HepG2 (cell line): Measurements from ENCODE around the gene GAR1. TPM values are rescaled to one million over a fixed set of nuclear protein-coding genes. Genes with fewer than 3 reads are reported as not detected.
A peak's percentile ranks its signal among the peaks of the same experiment; 100 is the strongest.

Experiments
- ATAC-seq: fragments of 200-7000 bp; cut with Tn5 transposase; 3 replicates; pipeline ENCODE4 v1.9.1; 2020; ENCODE audit warnings: mild to moderate bottlenecking, moderate library complexity
- BruUV-seq: library from RNA; stranded (reverse); fragments of 400-500 nt; replicated peaks from 2 replicates; lab custom pipeline; 2021; lab: Mats Ljungman, UMichigan
- CTCF ChIA-PET: fragments of 300-600 bp; formaldehyde crosslinking; extraction: SDS; loops from one replicate; lab custom pipeline; 2021; ENCODE audit warnings: low total read pairs, inconsistent platforms, low intra/inter-chr PET ratio; lab: Yijun Ruan, JAX
- POLR2A ChIA-PET: fragments of 350-600 bp; sonication (Branson Sonifier 250); formaldehyde crosslinking; loops from one replicate; lab custom pipeline; 2020; ENCODE audit warnings: antibody characterized with exemption, inconsistent platforms; lab: Yijun Ruan, JAX
- DNase-seq: peaks from one replicate; pipeline ENCODE4 v3.0.0-alpha.2; 2015; ENCODE audit warnings: low spot score
- FAIRE-seq: peaks from 3 replicates; lab custom pipeline; 2011; peaks lifted over from hg19 to GRCh38; lab: Jason Lieb, UNC
- H2AFZ ChIP-seq: one replicate; pipeline ENCODE4 v1.6.1; 2011; ENCODE audit warnings: low read length, inconsistent platforms
- H3K27ac ChIP-seq: fragments of 300-600 bp; 3 replicates; pipeline ENCODE4 v1.8.0; 2011; ENCODE audit warnings: mixed run types, mild to moderate bottlenecking, mixed read lengths, low read length, inconsistent platforms; ENCODE audit not compliant: insufficient read depth; ENCODE audit errors: extremely low read length
- H3K27me3 ChIP-seq, 2 experiments: fragments of 200-600 bp in 1 of 2; 2 replicates in 1 of 2; 3 replicates in 1 of 2; pipeline versions ENCODE4 v1.6.0 to v1.8.0; 2011; ENCODE audit warnings: low read length in 2 of 2, mild to moderate bottlenecking in 2 of 2, moderate library complexity in 2 of 2, inconsistent platforms in 1 of 2; ENCODE audit not compliant: insufficient read depth in 2 of 2, control insufficient read depth in 1 of 2
- H3K36me3 ChIP-seq, 2 experiments: fragments of 200-600 bp in 1 of 2; replicated peaks in 1 of 2; 2 replicates in 1 of 2; 3 replicates in 1 of 2; pipeline versions ENCODE4 v1.5.1 to v1.8.0; 2011; ENCODE audit warnings: low read length in 2 of 2, inconsistent platforms in 1 of 2; ENCODE audit not compliant: insufficient read depth in 2 of 2, control insufficient read depth in 1 of 2
- H3K4me1 ChIP-seq: 2 replicates; pipeline ENCODE4 v1.5.1; 2012; ENCODE audit warnings: low read length, inconsistent platforms; ENCODE audit not compliant: insufficient read depth
- H3K4me2 ChIP-seq: 2 replicates; pipeline ENCODE4 v1.6.0; 2011; ENCODE audit warnings: low read depth, low read length, inconsistent platforms
- H3K4me3 ChIP-seq, 3 experiments: fragments of 200-600 bp in 1 of 3; sonication (generic), shearing (Covaris generic) in 1 of 3; replicated peaks in 1 of 3; 2 replicates each; pipeline ENCODE4 v1.5.1; 2011 to 2016; ENCODE audit warnings: low read length in 3 of 3, inconsistent platforms in 2 of 3, low read depth in 2 of 3, mild to moderate bottlenecking in 2 of 3, control low read depth in 1 of 3, mixed read lengths in 1 of 3; ENCODE audit not compliant: insufficient read depth in 1 of 3
- H3K79me2 ChIP-seq: one replicate; pipeline ENCODE4 v1.6.1; 2011; ENCODE audit warnings: low read length, inconsistent platforms; ENCODE audit not compliant: insufficient read depth
- H3K9ac ChIP-seq: 2 replicates; pipeline ENCODE4 v1.6.0; 2011; ENCODE audit warnings: mild to moderate bottlenecking, low read depth, low read length, inconsistent platforms; ENCODE audit not compliant: insufficient read depth
- H3K9me3 ChIP-seq: 2 replicates; pipeline ENCODE4 v1.5.1; 2012; ENCODE audit warnings: mild to moderate bottlenecking, low read length
- H4K20me1 ChIP-seq: 2 replicates; pipeline ENCODE4 v1.6.0; 2011; ENCODE audit warnings: inconsistent platforms, mild to moderate bottlenecking, low read length, moderate library complexity; ENCODE audit not compliant: insufficient read depth
- EP300 ChIP-seq, 3 experiments: sonication (generic) in 1 of 3; formaldehyde crosslinking in 1 of 3; IDR thresholded peaks; 2 replicates each; pipeline versions ENCODE4 v1.5.1 to v1.6.1; 2011 to 2020; ENCODE audit warnings: low read depth in 2 of 3, low read length in 2 of 3, borderline replicate concordance in 1 of 3, improper control_type of control experiment in 1 of 3, mild to moderate bottlenecking in 1 of 3, missing genetic modification reagents in 1 of 3, moderate library complexity in 1 of 3
- SMC3 ChIP-seq: IDR thresholded peaks from 2 replicates; pipeline ENCODE4 v1.6.1; 2011; ENCODE audit warnings: low read length, improper control_type of control experiment
- ZSCAN29 ChIP-seq: sonication (generic); formaldehyde crosslinking; conservative IDR thresholded peaks from 2 replicates; pipeline ENCODE4 v1.4.0; 2020; ENCODE audit warnings: mild to moderate bottlenecking, missing genetic modification reagents
- WGBS: methylation state at CpG from one replicate; pipeline ENCODE4 v1.1.6; 2017; ENCODE audit warnings: low lambda C conversion rate; 5-methylcytosine and 5-hydroxymethylcytosine counted together
- in situ Hi-C: cut with HindIII; loops from 2 replicates; pipeline ENCODE4 v1.10.0; 2017; ENCODE audit warnings: low pct_unique_long_range_greater_than_20kb; ENCODE audit not compliant: extremely low pct_ligation_motif_present
- intact Hi-C: fragments of 100-400 bp; cut with micrococcal nuclease; formaldehyde crosslinking; loops from one replicate; pipeline ENCODE4 v1.10.0; 2022; ENCODE audit not compliant: unreplicated experiment
- polyA plus RNA-seq, 8 experiments: library from polyadenylated mRNA; depleted of rRNA in 3 of 8; stranded (reverse) in 7 of 8; unstranded in 1 of 8; fragments of >200 nt; fragmentation: Illumina TruSeq in 4 of 8; extraction: Trizol in 4 of 8; gene quantifications; 2 replicates each; pipeline versions ENCODE4 v1.2.1 to v1.2.3, GENCODE V29; 2011 to 2016; ENCODE audit warnings: low read depth in 4 of 8, missing spikeins in 1 of 8, mixed read lengths in 1 of 8; ENCODE audit not compliant: insufficient read depth in 1 of 8
- total RNA-seq, 5 experiments: library from RNA; depleted of rRNA; stranded (reverse); fragments of >200 nt; fragmentation: Illumina TruSeq; extraction: Trizol; gene quantifications; 2 replicates each; pipeline ENCODE4 v1.2.3, GENCODE V29; 2016; ENCODE audit warnings: low read depth in 1 of 5
- TF ChIP-seq, protein P1 (sequence below): sonication (generic); formaldehyde crosslinking; IDR thresholded peaks from one replicate; pipeline ENCODE4 v1.5.1; 2020; ENCODE audit warnings: mild to moderate bottlenecking, missing genetic modification reagents; ENCODE audit errors: not compliant biosample characterization
- TF ChIP-seq, protein P2 (sequence below), 2 experiments: fragments of 450-650 bp in 1 of 2; sonication (generic) in 1 of 2; formaldehyde crosslinking; IDR thresholded peaks; 2 replicates each; pipeline versions ENCODE4 v1.5.0 to v1.8.0; 2020 to 2022; ENCODE audit warnings: mild to moderate bottlenecking in 1 of 2, missing genetic modification reagents in 1 of 2
- TF ChIP-seq, protein P3 (sequence below): sonication (generic); formaldehyde crosslinking; conservative IDR thresholded peaks from 2 replicates; pipeline ENCODE4 v1.4.0; 2020; ENCODE audit warnings: missing genetic modification reagents

Gene GAR1
- total and polyA plus RNA-seq, 2 of the 13 experiments (the other 11 are each of a cell fraction or from before 2014, with no cell fraction given): 11.3 to 11.4 TPM

- H3K4me2 ChIP-seq: no peak overlapping the region
- no peak overlapping the region for H3K9ac ChIP-seq
- intact Hi-C loops (no loop called here), in situ Hi-C loops (no loop called here)
- CTCF ChIA-PET: no interaction called here
- peak overlapping the region; percentile 42 for H2AFZ ChIP-seq
- no peaks in the 10 kb centered on the region for H3K79me2 ChIP-seq
- BruUV-seq: no TSS peak
- H3K4me3 ChIP-seq: no peak overlapping the region
- H3K27me3 ChIP-seq: peaks cover 0 to 8% of the 10 kb centered on the region in 2 experiments; a peak in 1 of 5 replicates
- POLR2A ChIA-PET: no interaction called here
- DNase-seq: no peak
- ATAC-seq: peak; percentile 60
- H3K9me3 ChIP-seq: no peaks in the 10 kb centered on the region
- H3K27ac ChIP-seq: no peak overlapping the region
- H4K20me1 ChIP-seq: no peaks in the 10 kb centered on the region
- H3K36me3 ChIP-seq: no peaks in the 10 kb centered on the region
- 7% methylated on average over 11 of the region's 11 CpGs for WGBS
- FAIRE-seq: no peak
- no peaks in the 10 kb centered on the region for H3K4me1 ChIP-seq
- no peak for TF ChIP-seq EP300 (IDR thresholded peaks at IDR 0.05; ENCODE audit: low read depth in 2 of 2, low read length in 2 of 2)
- no peak for TF ChIP-seq EP300 (CRISPR knock-in tag; IDR thresholded peaks at IDR 0.05; ENCODE audit: borderline replicate concordance)
- TF ChIP-seq, protein P1, sequence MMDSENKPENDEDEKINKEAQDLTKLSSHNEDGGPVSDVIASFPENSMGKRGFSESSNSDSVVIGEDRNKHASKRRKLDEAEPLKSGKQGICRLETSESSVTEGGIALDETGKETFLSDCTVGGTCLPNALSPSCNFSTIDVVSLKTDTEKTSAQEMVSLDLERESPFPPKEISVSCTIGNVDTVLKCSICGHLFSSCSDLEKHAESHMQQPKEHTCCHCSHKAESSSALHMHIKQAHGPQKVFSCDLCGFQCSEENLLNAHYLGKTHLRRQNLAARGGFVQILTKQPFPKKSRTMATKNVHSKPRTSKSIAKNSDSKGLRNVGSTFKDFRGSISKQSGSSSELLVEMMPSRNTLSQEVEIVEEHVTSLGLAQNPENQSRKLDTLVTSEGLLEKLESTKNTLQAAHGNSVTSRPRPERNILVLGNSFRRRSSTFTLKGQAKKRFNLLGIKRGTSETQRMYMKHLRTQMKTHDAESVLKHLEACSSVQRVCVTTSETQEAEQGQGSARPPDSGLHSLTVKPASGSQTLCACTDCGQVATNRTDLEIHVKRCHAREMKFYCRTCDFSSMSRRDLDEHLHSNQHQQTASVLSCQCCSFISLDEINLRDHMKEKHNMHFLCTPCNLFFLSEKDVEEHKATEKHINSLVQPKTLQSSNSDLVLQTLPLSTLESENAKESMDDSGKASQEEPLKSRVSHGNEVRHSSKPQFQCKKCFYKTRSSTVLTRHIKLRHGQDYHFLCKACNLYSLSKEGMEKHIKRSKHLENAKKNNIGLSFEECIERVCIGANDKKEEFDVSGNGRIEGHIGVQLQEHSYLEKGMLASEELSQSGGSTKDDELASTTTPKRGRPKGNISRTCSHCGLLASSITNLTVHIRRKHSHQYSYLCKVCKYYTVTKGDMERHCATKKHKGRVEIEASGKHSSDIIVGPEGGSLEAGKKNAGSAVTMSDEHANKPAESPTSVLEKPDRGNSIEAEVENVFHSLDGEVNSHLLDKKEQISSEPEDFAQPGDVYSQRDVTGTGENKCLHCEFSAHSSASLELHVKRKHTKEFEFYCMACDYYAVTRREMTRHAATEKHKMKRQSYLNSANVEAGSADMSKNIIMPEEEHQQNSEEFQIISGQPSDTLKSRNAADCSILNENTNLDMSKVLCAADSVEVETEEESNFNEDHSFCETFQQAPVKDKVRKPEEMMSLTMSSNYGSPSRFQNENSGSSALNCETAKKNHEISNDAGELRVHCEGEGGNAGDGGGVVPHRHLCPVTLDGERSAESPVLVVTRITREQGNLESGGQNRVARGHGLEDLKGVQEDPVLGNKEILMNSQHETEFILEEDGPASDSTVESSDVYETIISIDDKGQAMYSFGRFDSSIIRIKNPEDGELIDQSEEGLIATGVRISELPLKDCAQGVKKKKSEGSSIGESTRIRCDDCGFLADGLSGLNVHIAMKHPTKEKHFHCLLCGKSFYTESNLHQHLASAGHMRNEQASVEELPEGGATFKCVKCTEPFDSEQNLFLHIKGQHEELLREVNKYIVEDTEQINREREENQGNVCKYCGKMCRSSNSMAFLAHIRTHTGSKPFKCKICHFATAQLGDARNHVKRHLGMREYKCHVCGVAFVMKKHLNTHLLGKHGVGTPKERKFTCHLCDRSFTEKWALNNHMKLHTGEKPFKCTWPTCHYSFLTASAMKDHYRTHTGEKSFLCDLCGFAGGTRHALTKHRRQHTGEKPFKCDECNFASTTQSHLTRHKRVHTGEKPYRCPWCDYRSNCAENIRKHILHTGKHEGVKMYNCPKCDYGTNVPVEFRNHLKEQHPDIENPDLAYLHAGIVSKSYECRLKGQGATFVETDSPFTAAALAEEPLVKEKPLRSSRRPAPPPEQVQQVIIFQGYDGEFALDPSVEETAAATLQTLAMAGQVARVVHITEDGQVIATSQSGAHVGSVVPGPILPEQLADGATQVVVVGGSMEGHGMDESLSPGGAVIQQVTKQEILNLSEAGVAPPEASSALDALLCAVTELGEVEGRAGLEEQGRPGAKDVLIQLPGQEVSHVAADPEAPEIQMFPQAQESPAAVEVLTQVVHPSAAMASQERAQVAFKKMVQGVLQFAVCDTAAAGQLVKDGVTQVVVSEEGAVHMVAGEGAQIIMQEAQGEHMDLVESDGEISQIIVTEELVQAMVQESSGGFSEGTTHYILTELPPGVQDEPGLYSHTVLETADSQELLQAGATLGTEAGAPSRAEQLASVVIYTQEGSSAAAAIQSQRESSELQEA: no peak
- TF ChIP-seq, protein P2, sequence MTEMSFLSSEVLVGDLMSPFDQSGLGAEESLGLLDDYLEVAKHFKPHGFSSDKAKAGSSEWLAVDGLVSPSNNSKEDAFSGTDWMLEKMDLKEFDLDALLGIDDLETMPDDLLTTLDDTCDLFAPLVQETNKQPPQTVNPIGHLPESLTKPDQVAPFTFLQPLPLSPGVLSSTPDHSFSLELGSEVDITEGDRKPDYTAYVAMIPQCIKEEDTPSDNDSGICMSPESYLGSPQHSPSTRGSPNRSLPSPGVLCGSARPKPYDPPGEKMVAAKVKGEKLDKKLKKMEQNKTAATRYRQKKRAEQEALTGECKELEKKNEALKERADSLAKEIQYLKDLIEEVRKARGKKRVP (CRISPR knock-in tag; IDR thresholded peaks at IDR 0.05): no peak
- peak; percentile 3; the same call in 1 of the 2 replicates for TF ChIP-seq SMC3
- TF ChIP-seq, protein P3, sequence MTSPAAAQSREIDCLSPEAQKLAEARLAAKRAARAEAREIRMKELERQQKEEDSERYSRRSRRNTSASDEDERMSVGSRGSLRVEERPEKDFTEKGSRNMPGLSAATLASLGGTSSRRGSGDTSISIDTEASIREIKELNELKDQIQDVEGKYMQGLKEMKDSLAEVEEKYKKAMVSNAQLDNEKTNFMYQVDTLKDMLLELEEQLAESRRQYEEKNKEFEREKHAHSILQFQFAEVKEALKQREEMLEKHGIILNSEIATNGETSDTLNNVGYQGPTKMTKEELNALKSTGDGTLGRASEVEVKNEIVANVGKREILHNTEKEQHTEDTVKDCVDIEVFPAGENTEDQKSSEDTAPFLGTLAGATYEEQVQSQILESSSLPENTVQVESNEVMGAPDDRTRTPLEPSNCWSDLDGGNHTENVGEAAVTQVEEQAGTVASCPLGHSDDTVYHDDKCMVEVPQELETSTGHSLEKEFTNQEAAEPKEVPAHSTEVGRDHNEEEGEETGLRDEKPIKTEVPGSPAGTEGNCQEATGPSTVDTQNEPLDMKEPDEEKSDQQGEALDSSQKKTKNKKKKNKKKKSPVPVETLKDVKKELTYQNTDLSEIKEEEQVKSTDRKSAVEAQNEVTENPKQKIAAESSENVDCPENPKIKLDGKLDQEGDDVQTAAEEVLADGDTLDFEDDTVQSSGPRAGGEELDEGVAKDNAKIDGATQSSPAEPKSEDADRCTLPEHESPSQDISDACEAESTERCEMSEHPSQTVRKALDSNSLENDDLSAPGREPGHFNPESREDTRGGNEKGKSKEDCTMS (CRISPR knock-in tag): no peak
- no peak for TF ChIP-seq ZSCAN29
These were observed 58.4 kb downstream of the GAR1 start for GRCh38 chr4:109873791-109874514.
